Fibroblast of peridontal ligament (primary cell): Measurements from ENCODE around the gene OAS1.

Experiments used
- DNase-seq: peaks from one replicate; pipeline ENCODE4 v3.0.0-alpha.2; 2010; ENCODE audit errors: extremely low read depth

Gene OAS1

DNA sequence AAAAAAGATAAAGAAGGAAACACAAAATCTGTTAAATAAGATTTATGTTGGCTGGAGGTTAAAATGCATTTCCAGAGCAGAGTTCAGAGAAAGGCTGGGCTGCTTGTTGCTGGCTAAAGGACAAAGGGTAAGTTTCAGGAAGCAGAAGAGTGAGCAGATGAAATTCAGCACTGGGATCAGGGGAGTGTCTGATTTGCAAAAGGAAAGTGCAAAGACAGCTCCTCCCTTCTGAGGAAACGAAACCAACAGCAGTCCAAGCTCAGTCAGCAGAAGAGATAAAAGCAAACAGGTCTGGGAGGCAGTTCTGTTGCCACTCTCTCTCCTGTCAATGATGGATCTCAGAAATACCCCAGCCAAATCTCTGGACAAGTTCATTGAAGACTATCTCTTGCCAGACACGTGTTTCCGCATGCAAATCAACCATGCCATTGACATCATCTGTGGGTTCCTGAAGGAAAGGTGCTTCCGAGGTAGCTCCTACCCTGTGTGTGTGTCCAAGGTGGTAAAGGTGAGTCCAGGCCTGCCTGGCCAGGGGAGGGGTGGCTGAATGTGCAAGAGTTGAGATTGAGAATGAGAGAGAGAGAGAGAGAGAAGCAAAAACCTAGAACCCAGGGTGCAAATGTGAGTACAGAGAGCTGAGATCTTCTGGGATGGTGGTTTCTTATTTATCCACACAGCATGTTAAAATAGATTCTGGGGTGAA lies at the start of gene OAS1:
Gene OAS1, plus strand, starts transcription at position 251 of the 703 bp plus-strand sequence. Its CDS starts 78 bp downstream, at position 329.
- DNase-seq = peak; percentile 65

DNA sequence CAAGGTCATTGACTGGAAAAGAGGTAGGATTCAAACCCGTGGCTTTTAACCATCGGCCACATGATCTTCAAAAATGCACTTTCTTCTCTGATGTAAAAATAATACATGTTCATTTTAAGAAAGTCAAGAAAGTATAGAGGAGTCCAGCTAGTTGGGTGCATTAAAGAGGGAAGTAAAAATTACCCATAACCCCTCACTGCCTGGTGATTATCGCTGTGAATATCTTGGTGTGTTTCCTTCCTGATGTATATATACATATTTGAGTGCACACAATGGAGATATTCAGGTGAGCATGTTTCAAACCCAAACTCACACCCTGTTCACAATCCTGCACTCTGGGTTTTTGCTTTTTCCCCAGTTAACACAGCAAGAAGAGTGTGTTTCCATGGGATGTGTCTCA lies 47.5 kb upstream of the OAS1 start:
- DNase-seq = no peak

DNA sequence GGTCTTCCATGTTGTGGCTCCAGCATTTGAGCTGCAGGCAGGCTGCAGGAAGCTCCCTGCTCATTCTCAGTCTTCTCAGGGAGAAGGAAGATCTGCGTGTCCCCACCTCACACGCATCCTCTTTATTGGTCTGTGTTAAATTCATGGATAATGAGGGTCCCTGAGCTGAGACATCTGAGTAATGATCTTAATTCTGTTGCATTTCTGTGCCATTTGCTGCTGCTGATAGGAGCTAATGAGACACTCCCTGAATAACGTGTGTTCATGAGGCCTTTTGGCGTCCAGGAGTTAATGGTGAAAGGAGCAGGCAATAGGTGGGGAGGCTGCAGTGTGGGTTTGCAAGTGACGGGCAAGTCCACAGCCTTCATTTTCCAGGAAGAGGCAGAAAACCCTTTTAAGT lies 46.6 kb upstream of the OAS1 start:
- DNase-seq = no peak

DNA sequence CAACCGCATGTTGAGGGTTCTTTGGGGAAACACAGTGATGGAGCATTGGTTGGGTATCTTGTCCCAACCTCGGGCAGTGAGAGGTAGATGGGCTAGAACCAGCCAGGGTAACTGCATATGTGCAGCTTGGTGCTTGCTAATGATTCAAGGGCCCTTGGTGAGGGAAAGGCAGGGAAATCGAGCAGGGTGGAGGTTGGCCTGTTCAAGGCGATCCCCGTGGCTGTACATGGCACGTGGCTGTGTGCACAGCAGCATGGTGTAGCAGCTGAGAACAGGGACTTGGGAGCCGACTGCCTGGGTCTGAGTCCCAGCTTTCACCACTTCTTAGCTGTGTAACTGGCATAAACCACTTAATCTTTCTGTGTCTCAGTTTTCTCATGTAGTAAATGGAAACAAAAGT lies 45.5 kb upstream of the OAS1 start:
- DNase-seq = no peak

DNA sequence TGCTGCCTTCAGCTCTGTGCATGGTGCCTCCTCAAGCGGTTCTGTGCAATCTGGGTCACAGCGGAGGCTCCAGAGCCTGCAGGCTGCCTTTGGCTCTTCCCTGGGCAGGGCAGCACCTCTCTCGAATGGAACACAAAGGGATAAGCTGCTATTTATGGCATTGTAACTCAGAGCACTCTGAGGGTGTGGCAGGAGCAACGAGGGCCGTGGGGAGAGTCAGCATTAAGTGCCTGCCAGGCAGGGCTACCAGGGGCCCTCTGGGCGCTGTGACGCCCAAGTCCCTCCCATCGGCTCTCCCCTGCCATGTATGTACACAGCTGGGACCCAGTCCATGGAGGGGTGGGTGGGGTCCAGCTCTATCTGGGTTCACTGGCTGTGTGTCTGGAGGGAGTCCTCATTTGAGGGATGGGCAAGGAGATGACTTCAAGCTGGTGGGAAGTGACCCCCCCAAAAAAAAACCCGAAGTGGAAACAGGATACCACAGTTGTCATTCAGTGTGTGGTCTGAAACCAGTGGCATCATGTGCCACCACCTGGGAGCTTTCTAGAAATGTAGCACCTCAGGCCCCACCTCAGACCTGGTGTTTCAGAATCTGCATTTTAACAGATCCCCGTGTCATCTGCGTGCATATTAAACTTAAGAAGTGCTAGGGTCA lies 44.0 kb upstream of the OAS1 start:
- no peak for DNase-seq

DNA sequence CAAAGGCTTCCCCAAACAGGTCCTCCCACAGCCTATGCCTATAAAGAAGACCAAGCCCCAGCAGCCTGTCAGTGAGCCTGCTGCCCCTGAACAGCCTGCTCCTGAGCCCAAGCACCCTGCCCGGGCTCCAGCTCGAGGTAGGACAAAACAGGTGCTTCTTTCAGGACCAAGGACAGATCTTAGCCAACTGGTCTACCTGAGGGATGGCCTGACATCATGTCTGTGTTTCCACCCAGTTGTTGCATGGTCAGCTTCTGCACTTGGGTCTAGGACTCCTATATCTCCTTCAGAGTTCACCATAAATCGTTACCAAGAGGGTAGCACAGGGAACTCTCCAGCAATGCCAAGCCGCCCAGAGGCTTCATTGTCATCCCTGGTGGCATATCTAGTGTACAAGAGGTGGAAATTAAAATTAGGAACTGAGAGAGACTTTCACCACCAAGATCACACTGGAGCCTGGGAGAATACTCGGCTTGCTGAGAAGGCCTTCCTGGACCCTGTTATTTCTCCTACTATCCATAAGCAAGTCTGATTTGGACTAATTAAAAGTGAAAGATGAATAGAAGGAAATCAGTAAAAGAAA lies 38.2 kb upstream of the OAS1 start:
- DNase-seq = no peak

DNA sequence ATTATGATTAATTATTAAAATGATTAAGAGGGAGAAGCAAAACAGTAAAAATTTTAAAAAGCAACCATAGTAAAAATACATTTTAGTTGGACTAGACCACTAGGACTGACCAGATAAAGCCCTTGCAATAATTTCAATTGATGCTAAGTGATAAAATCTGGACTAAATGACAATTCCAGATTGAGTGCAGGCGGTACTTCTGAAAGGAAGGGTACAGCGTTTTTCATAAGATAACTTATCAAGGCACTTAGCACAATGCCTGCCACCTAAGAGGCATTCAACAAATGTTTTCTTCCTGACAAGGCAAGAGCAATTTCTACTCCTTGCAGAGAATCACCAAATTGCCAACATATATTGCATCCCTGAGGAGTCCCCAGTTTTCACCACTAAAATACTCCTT lies 37.7 kb upstream of the OAS1 start:
- DNase-seq = no peak

DNA sequence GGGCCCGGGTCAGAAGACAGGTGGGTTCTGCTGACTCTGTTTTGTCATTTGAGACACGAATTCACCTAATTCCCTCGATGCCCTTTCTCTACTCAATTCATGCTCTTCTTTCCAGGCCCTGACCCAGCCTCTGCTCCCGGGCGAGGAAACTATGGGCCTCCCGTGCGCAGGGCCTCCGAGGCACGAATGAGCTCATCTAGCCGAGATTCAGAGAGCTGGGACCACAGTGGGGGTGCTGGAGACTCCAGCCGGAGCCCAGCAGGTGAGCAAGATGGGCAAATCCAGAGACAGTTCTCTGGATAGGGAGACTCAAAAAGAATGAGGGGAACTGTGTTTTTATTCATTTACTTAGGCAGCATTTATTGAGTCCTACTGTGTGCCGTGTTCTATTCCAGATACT lies 37.0 kb upstream of the OAS1 start:
- DNase-seq = no peak

DNA sequence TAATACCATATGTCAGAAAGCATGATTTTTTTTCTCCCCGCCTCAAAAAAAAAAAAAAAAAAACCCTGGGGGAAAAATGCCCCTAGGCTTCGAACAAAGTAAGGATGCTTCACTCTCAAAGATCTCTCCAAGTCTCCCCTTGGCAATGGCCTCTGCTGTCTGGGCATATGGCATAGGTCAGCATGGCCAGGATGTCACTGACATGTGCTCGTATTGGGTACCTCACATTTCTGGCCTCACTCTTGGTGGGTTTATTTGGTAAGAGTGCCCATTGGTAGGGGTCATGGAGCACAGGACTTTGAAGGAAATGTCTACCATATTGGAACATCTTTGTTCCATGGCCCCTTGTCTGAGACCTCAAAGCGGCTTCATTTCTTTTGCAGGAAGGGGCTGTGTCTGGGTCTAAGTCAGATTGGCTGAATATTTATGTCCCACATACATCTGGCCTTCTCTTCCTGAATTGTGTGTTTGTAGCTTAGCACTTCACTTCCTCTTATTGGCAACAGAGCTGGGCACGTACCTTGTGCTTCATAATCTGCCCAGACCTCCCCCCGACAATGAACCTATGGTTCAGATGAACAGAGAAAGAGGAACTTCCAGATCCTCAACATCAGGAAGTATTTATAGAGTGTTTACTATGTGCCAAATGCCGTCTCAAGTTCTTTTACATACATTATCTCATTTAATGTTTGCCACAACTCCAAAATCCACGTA lies 36.3 kb upstream of the OAS1 start:
- DNase-seq = no peak

DNA sequence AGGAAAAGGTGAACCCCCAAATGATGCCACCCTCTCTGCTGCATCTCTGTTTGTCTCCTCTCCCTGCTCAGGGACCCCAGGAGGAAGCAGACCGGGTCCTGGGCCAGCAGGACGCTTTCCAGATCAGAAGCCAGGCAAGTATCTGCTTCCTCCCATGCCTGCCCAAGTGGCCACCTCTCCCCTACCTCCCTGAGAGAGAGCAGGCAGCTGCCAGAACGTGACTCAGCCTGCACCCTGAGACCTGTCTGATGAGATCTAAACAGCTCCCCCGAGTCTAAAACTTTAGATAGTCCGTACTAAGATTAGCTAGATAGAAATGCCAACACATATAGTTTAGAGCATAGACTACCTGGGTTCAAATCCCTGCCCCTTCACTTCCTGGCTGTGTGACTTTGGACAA lies 31.2 kb upstream of the OAS1 start:
- DNase-seq = no peak

DNA sequence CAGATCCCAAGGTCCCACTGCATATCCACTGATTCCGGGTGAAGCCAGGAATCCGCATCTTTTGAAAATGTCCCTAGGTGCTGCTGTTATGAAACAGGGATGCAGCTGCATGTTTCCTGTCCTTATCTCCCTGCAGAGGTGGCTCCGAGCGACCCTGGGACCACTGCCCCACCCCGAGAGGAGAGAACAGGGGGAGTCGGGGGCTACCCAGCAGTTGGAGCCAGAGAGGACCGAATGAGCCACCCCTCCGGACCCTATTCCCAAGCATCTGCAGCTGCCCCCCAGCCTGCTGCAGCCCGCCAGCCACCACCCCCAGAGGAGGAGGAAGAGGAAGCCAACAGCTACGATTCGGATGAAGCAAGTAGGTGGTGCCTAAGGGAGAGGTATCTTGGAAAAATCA lies 30.3 kb upstream of the OAS1 start:
- no peak for DNase-seq

DNA sequence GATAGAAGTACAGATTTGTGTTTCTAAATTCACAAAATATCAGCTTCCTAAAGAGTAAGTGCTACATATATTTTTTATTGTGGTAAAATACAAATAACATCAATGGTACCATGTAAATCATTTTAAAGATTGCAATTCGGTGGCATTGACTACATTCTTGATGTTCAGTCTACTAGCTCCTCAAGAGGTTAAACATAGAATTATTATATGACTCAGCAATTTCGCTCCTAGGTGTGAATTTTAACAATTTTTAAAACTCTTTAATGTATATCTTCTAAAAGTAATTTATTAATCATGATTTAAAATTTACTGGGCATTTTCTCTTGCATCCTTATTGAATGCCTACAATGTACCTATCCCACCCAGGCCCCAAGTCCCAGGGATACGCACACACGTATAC lies 29.8 kb upstream of the OAS1 start:
- no peak for DNase-seq

DNA sequence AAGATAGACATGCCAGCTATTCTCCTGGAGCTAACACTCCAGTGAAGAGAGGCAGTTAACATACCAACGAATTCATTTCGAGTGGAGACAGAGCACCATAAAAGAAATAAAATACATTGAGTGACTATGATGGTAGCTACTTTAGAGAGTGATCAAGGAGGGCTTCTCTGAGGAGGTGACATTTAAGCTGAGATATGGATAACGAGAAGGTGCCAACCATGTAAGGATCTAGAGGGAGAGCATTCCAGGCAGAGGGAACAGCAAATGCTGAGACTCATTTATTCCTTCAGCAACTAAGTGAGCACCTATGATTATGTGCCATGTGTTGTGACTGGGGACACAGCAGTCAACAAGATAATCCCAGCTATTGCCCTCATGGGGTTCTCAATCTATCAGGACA lies 28.3 kb upstream of the OAS1 start:
- no peak for DNase-seq

DNA sequence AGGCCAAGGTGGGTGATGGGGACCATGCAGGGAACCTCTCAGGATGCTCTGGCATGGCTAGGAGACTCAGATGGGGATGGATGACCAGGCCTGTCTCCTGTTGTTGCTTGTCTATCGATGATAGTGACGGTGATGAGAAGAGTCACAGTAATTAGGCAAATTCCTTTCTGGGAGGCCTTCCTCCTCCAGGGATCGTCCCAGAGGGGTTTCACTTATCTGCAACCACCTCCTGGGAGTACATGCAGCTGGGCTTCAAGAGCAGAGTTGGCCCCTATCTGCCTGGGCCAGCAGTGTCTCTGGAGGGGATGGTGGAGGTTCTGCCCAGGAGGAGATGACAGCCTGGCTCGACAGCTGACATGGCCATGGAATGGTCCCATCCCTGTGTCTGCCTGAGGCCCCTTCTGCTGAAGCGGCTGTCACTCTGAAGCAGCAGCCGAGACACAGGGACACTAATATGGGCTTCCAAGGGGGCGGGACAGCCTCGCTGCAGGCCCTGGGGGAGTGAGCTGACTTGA lies 27.5 kb upstream of the OAS1 start:
- DNase-seq = no peak

DNA sequence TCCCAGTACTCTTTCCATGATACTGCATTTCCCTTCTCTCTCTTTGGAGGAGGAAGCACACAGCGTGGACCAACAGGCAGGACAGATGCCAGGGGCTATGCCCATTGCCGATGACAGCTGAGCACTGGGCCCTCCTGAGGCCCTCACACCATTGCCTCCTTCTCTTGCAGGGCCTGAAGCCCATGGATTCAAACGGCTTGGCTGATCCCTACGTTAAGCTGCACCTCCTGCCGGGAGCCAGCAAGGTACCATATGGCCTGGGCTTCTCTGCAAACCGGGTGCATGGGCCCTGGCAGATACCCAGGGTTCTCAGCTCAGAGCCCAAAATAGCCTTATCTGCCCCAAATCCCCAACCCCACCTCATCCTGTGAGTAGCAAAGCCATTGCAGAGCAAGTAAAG lies 25.2 kb upstream of the OAS1 start:
- no peak for DNase-seq

DNA sequence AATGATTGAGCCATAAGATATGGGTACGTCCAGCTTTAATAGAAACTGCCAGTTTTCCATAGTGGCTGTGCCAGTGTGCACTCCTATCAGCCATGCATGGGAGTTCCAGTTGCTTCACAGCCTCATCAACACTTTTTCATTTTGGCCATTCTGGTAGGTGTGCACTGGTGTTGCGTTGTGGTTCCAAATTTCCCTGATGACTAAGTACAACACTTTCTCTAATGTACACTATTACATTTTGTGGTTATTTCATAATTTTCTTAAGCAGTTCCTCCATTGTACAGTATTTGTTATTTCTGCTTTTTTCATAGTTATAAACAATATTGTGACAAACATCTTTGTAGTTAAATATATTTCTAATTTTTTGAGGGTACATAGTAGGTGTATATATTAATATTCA lies 21.5 kb upstream of the OAS1 start:
- no peak for DNase-seq

DNA sequence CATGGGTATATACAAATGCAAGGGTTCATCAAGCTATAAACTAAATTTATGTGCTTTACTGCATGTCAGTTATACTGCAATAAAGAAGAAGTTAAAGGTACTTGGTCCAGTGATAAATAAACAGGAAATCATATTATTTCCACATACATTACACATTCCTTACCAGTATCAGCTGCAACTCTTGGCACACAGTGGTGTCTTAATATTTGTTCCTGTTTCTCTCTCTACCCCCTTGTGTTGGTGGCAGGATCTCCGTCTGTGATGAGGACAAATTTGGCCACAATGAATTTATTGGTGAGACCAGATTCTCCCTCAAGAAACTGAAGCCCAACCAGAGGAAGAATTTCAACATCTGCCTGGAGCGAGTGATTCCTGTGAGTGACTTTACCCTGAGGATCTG lies 19.2 kb upstream of the OAS1 start:
- no peak for DNase-seq

DNA sequence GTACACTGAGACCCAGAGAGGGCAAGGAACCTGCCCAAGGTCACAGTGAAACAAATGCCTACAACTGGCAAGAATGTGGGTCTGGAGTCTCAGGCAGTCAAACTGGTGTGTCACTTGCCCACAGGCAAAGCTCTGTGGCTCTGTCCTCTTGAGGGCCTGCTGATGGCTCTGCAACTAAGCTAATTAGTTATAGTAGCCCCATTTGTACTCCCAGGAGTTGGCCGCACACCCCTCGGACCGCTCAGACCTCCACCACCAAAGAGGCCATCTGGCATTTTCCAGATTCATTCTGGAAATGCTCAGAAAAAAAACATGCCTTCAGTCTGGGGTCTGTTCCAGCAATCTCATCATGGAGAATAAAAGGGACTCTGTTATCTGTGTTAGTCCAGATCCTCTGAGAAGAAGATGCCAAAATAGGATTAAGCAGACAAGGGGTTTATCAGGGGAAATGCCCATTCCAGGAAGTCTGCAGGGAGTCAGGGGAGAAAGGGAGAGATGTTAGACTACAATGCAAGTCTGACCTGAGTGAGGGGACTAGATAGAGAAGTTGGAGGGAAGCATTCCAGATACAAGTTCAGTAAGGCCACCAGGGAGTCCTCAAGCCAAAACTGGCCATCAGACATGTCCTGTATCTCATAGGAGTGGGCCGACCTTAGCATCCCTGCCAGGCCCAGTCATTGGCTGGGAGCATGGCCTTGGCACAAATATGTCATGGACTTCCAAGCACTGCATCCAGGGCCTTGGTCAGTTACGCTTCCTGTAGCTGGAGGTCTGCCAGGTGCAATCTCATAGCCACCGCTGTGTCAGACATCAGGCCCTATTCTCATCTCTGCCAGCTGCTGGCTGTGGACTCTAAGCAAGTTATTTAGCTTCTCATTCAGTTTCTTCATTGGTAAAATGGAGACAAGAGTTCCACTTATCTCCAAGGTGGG lies 15.4 kb upstream of the OAS1 start:
- no peak for DNase-seq

DNA sequence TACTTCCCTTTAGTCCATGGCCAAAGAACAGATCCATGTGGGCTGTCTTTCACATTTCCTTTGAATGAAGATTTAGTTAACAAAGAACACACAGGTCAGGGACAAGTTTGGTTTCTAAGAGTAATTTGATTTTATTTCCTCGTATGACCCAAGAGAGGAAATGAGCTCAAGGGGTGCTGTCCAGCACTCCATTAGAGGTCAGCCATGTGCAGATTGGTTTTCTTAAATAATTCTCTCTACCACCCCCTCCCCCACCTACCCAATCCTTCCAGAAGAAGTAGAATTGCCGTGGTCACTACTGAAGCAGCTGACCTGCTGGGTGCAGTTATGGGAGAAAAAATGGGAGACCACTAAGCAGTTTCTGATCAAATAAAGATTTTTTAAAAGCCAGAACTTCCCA lies 13.9 kb upstream of the OAS1 start:
- no peak for DNase-seq

DNA sequence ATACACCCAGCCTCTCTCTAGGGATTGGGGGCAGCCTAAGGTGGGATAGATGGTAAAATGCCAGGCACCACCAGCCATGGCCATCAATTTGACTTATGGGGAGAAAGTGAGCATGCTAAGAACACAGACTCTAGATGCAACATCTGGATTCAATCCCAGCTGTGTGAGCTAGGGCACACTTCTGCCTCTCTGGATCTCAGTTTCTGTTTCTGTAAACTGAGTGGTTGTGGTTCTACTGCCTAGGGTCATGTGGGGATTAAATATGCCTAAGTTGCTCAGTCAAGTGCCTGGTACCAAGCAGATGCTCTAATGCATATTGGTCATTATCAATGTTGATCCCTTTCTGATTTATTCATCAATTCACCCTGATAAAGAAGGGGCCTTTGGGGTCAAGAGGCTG lies 12.6 kb upstream of the OAS1 start:
- no peak for DNase-seq

DNA sequence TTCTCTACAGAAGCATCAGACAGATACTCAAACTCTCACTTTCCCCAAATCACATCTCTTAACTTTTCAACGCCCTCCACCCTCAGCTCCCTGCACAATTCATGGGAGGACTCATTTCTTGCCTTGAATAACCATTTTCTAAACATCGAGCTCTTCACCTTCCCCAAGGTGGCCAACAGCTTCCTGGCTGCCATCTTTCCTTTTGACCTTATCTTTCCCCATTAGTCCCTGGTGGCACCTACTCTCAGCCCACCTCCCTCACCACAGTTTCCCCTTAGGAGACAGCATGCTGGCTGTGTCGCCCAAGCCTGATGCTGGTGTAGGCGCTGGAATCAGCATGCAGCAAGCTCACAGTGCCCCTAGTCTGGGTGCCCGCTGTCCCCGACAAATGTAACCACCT lies 8.4 kb upstream of the OAS1 start:
- DNase-seq = no peak
